OCI-LY1 (cell line): ENCODE measurements around the gene SCIN.

Experiments
- CTCF ChIP-seq: fragments of 200-600 bp; sonication (generic), shearing (Covaris generic); IDR thresholded peaks from 2 replicates; pipeline ENCODE4 v1.5.1; 2017; ENCODE audit warnings: mild to moderate bottlenecking, antibody characterized with exemption, low read length, moderate library complexity, mixed read lengths
- EZH2 ChIP-seq: fragments of 200-600 bp; sonication (generic), shearing (Covaris generic); IDR thresholded peaks from 2 replicates; pipeline ENCODE4 v1.8.0; 2017; ENCODE audit warnings: borderline replicate concordance, mixed run types, mild to moderate bottlenecking, antibody characterized with exemption, low read length, moderate library complexity, mixed read lengths

- no peak for TF ChIP-seq CTCF
- no peak for TF ChIP-seq EZH2
These were observed 84.6 kb downstream of the SCIN start for GRCh38 chr7:12655161-12655560.
